Dermis blood vessel endothelial cell (primary cell): Measurements from ENCODE around the gene SAFB. TPM values are rescaled to one million over a fixed set of nuclear protein-coding genes. Genes with fewer than 3 reads are reported as not detected.

Source experiments
- DNase-seq: peaks from one replicate; pipeline ENCODE4 v3.0.0; 2010
- total RNA-seq: library from RNA; depleted of rRNA; stranded (reverse); fragments of >200 nt; gene quantifications from 2 replicates; pipeline ENCODE4 v1.2.3, GENCODE V29; 2014

The SAFB gene
- total RNA-seq, 1 donor from 2014 or later: 56.0 TPM

DNA sequence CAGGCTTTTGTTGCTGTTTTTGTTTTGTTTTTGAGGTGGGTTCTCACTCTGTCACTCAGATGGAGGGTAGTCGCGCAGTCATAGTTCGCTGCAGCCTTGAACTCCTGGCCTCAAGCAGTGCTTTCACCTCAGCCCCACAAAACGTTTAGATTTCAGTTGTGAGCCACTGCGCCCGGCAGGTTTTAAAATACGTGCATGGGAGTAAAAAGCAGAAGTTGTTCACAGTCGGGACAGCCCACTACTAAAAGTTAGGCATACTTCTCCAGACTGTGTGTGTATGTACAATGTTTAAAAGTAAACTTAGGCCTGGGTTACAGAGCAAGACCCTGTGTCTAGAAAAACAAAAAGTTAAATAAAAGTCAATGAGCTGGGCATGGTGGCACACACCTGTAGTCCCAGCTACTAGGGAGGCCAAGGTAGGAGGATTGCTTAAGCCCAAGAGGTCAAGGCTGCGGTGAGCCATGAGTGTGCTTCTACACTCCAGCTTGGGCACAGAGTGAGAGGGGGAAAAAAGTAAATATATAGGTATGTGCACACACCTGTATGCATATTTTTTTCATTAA lies 6.1 kb downstream of the SAFB start:
- no peak for DNase-seq

GRCh38 chr19:5631567-5632240 lies 8.8 kb downstream of the SAFB start:
- DNase-seq: no peak

DNA sequence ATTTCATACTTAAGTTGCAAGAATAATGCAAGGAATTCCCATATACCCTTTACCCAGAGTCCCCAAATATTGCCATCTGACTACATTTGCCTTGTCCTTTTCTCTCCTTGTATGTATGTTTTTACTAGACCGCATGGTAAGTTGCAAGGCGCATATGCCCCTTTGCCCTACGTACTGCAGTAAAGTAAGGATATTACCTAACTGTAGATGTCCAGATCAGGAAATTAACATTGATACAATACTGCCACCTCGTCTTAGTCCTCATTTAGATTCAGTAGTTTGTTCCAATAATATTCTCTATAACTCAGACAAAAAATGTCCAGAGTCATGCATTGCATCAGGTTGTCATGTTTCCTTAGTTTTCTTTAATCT lies 9.3 kb downstream of the SAFB start:
- DNase-seq: no peak

DNA sequence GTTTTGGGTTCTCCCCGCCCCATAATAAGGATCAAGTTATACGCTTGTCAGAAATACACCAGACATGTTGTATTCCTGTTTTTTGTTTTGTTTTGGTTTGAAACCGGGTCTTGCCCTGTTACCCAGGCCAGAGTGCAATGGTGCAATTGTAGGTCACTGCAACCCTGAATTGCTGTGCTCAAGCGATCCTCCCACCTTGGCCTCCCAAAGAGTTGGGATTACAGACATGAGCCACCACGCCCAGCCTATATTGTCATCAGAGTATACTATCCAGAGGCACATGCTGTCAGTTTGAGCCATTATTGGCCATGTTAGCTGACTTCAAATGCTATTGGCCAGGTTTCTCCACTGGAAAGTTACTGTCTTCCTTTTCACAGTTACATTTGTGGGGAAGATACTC lies 9.8 kb downstream of the SAFB start:
- no peak for DNase-seq

GRCh38 chr19:5635427-5635826 lies 12.5 kb downstream of the SAFB start:
- DNase-seq: no peak

DNA sequence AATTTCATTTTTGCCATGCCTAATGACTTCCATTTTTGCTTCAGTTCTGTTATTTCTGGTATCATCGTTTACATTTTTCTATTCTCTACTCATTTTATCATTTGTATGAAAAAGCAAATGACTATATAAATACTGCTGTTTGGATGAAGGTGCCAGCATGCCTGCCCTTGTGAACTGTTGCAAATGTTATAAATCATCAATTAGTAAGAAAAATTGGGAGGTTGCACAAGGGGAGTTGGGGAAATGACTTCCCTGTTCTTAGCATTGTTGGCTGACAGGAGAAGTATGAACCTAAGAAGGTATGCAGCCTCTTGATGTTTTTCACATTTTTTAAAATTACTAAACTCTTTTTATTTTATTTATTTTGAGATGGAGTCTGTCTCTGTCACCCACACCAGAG lies 15.1 kb downstream of the SAFB start:
- DNase-seq: no peak

- no peak for DNase-seq
Observed at GRCh38 chr19:5641171-5641570, 18.3 kb downstream of the SAFB start.

DNA sequence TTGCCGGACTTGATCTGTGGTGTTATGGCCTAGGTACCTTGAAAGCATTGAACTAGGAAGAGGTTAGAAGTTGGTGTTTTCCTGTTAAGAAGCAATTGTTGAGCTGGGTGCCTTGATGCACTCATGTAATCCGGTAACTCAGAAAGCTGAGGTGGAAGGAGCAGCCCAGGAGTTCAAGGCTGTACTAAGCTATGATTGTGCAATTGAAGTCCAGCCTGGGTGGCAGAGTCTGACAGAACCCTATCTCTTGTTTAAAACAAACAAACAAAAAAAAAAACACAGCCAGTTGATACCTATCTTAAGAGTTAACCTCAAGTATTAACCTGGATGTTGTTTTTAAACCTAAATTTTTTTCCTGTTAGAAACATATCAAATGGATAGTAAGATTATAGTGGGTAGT lies 19.3 kb downstream of the SAFB start:
- DNase-seq: no peak

- no peak for DNase-seq
Observed at GRCh38 chr19:5643060-5643459, 20.2 kb downstream of the SAFB start.

DNA sequence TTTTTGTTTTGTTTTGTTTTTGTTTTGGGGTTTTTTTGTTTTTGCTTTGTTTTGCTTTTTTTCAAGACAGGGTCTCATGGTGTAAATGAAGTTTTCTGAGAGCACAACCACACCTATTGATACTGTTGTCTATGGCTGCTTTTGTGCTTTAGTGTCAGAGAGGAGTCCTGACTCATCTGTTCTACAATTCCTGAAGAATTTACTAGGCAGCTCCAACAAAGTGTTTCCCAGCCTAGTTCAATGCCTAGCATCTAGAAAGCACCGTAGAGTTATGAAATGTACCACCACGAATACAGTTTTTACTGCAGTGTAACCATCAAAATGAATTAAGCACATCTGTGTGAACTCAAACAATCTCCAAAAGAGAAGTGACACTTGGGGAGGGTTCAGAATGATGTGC lies 21.2 kb downstream of the SAFB start:
- DNase-seq: no peak

DNA sequence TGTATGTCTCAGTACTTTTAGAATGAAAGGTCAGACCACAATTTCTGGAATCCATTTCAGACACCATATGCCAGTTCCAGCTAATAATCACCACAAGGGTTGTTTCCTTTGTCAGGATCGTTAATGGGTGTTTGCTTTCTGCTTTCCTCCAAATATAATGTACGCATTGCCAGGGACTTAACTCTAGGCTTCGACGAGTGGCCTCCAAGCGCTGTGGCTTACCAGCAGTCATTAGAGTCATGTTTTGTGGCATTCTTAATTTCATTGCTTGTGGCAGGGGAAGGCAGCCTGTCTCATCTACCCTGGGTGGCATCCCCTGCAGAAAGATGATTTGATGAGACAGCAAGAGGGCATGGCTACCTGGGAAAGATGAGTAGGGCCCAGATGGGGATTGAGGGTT lies 22.5 kb downstream of the SAFB start:
- DNase-seq: no peak

- DNase-seq: no peak
Observed at GRCh38 chr19:5646703-5647102, 23.8 kb downstream of the SAFB start.

DNA sequence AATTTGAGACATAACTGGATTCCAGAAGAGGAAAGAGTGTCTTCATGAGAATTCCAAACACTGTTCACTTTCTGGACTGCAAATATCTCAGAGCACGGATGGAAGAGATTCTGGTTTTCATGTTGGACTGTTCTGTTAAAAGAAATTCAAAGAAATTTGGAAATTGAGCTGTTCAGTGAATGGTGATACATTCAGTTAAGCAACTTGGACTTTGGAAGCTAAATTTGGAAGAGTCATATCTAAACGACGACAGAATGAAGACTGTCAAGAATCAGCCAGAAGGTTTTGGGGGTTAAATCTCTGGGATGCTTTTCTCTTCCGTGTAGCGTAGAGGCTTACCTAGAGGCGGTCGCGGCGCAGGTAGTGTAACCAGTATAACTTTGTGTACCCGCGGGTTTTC lies 25.6 kb downstream of the SAFB start:
- DNase-seq: no peak

- DNase-seq: no peak
Observed at GRCh38 chr19:5651361-5651760, 28.5 kb downstream of the SAFB start.

DNA sequence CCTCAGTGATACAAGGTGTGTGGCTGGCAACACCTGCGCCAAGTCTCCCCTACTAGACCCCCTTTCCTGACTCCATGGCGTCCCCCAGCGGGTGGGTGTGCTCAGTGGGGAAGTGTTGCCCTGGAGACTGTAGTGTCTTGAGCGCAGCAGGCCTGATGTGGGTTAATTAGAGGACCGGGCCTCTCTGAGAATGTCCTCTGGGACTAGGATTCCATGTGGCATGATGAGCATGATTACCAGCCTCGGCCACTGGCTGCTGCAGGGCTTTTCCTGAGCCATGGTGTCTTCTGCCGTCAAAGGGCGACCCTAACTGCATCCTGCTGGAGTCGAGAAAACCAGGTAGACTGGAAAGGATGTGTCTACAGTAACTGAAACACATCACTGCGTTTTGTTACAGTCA lies 29.4 kb downstream of the SAFB start:
- no peak for DNase-seq

GRCh38 chr19:5654931-5655330 lies 32.0 kb downstream of the SAFB start:
- DNase-seq: no peak

- DNase-seq: no peak
Observed at GRCh38 chr19:5655412-5655811, 32.5 kb downstream of the SAFB start.

DNA sequence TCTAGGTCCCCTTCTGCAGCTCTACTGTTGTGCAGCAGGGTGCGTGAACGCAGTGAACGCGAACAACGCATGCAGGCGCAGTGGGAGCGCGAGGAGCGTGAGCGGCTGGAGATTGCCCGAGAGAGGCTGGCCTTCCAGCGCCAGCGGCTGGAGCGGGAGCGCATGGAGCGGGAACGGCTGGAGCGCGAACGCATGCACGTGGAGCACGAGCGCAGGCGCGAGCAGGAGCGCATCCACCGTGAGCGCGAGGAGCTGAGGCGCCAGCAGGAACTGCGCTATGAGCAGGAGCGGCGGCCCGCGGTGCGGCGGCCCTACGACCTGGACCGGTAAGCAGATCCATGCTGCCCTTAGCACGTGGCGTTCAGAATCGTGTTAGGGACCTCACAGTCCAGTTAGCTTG lies 38.6 kb downstream of the SAFB start:
- no peak for DNase-seq

- DNase-seq: no peak
Observed at GRCh38 chr19:5663904-5664303, 41.0 kb downstream of the SAFB start.

GRCh38 chr19:5664515-5664914 lies 41.6 kb downstream of the SAFB start:
- no peak for DNase-seq

- peak; percentile 72 for DNase-seq
Observed at GRCh38 chr19:5665781-5666513, 43.1 kb downstream of the SAFB start.

GRCh38 chr19:5666921-5667610 lies 44.2 kb downstream of the SAFB start:
- no peak for DNase-seq

DNA sequence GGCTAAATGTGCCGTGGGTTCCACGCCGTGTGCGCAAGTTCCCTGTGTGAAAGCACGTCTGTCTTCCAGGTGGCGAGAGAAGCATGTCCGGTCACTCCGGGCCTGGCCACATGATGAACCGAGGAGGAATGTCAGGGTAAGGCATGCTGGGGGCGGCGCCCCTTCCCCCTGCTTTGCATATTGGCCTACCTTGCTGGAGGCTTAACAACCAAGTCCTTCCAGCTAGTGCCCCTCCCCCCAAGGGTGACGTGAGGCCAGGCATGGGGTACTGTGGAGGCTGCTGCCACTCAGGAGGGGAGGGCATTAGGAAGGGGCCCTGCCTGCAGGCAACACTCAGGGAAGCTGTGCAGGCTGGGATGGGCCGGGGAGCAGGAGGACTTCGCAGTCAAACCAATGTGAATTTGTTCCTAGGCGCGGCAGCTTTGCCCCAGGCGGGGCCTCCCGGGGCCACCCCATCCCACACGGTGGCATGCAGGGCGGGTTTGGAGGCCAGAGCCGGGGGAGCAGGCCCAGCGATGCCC lies 44.9 kb downstream of the SAFB start:
- no peak for DNase-seq

DNA sequence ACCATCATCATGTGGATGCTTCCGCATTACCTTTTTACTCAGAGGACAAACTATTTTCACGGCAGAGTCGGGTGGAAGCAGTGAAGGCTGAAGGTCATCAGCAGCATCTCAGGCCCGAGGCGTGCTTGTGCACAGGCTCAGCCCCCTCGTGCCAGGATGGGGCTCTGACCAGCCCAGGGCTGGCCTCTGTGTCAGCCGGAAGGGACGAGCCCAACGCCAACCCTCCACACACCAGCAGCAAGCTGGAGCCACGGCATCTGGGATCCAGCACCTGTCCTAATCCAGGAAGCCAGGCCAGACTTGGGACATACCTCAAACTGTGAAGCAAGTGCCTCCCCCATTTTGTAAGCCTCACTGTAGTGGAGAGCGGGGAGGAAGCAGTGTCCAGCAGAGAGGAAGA lies 46.3 kb downstream of the SAFB start:
- no peak for DNase-seq
